H1 (cell line): ENCODE measurements around the gene DSCAM.

Experiments
- ATF2 ChIP-seq: IDR thresholded peaks from 2 replicates; pipeline ENCODE4 v1.6.1; 2012; ENCODE audit warnings: low read length, inconsistent platforms
- ATF3 ChIP-seq: IDR thresholded peaks from 2 replicates; pipeline ENCODE4 v1.6.1; 2011; ENCODE audit warnings: low read depth, mild to moderate bottlenecking, low read length; ENCODE audit not compliant: insufficient read depth
- BRCA1 ChIP-seq: IDR thresholded peaks from 2 replicates; pipeline ENCODE4 v1.6.1; 2012; ENCODE audit warnings: low read depth, low read length, improper control_type of control experiment
- CTCF ChIP-seq, 3 experiments: IDR thresholded peaks; 1 replicate in 2 of 3; 2 replicates in 1 of 3; pipeline versions ENCODE4 v1.5.1 to v1.6.1; 2011; ENCODE audit warnings: low read length in 3 of 3, mild to moderate bottlenecking in 3 of 3, inconsistent platforms in 2 of 3, low read depth in 1 of 3, moderate library complexity in 1 of 3; ENCODE audit not compliant: insufficient read depth in 1 of 3; ENCODE audit errors: control extremely low read depth in 1 of 3
- JUND ChIP-seq: IDR thresholded peaks from 2 replicates; pipeline ENCODE4 v1.6.1; 2011; ENCODE audit warnings: mild to moderate bottlenecking, improper control_type of control experiment, low read length
- KDM5A ChIP-seq: fragments of 200-600 bp; IDR thresholded peaks from 2 replicates; pipeline ENCODE4 v1.7.1; 2012; ENCODE audit warnings: mild to moderate bottlenecking, low read length, inconsistent platforms, mixed read lengths
- MAFK ChIP-seq: IDR thresholded peaks from 2 replicates; pipeline ENCODE4 v1.6.1; 2012; ENCODE audit warnings: low read depth, mild to moderate bottlenecking, improper control_type of control experiment, low read length
- PHF8 ChIP-seq: fragments of 200-600 bp; sonication (generic); conservative IDR thresholded peaks from 2 replicates; pipeline ENCODE4 v1.7.1; 2012; ENCODE audit warnings: low read depth, mild to moderate bottlenecking, inconsistent platforms, low read length, moderate library complexity
- POLR2A ChIP-seq, 2 experiments: IDR thresholded peaks; 1 replicate in 1 of 2; 2 replicates in 1 of 2; pipeline ENCODE4 v1.6.1; 2011; ENCODE audit warnings: low read depth in 2 of 2, low read length in 2 of 2, mild to moderate bottlenecking in 2 of 2; ENCODE audit errors: control extremely low read depth in 1 of 2
- SIN3A ChIP-seq, 2 experiments: IDR thresholded peaks in 1 of 2; conservative IDR thresholded peaks in 1 of 2; 2 replicates each; pipeline ENCODE4 v1.6.1; 2011 to 2012; ENCODE audit warnings: low read length in 2 of 2, improper control_type of control experiment in 1 of 2, low read depth in 1 of 2, mild to moderate bottlenecking in 1 of 2
- SIX5 ChIP-seq: IDR thresholded peaks from 2 replicates; pipeline ENCODE4 v1.6.1; 2011; ENCODE audit warnings: mild to moderate bottlenecking, low read depth, low read length
- TCF12 ChIP-seq: IDR thresholded peaks from 2 replicates; pipeline ENCODE4 v1.6.1; 2011; ENCODE audit warnings: low read depth, mild to moderate bottlenecking, low read length

GRCh38 chr21:40699366-40699765 is 147.6 kb downstream of the DSCAM start:
- TF ChIP-seq BRCA1 (no peak), PHF8 (no peak), TCF12 (no peak), POLR2A (IDR thresholded peaks at IDR 0.05; ENCODE audit: control extremely low read depth in 1 of 2, low read depth in 2 of 2, low read length in 2 of 2) (no peak), JUND (no peak), ATF3 (no peak), SIN3A (conservative IDR thresholded peaks at IDR 0.05 in 1 of 2, IDR thresholded peaks at IDR 0.05 in 1 of 2; ENCODE audit: low read depth in 1 of 2, low read length in 2 of 2) (no peak), KDM5A (no peak), ATF2 (no peak), SIX5 (no peak), MAFK (no peak), CTCF (IDR thresholded peaks at IDR 0.05; ENCODE audit: control extremely low read depth in 1 of 3, insufficient read depth in 1 of 3, low read depth in 1 of 3, low read length in 3 of 3) (no peak)
